ENCODE results near the gene RBMS1. TPM values are rescaled to one million over a fixed set of nuclear protein-coding genes. Genes with fewer than 3 reads are reported as not detected.

RBMS1 gene
- total RNA-seq, 1 experiment from 2014 or later = 77.5 TPM

DNA sequence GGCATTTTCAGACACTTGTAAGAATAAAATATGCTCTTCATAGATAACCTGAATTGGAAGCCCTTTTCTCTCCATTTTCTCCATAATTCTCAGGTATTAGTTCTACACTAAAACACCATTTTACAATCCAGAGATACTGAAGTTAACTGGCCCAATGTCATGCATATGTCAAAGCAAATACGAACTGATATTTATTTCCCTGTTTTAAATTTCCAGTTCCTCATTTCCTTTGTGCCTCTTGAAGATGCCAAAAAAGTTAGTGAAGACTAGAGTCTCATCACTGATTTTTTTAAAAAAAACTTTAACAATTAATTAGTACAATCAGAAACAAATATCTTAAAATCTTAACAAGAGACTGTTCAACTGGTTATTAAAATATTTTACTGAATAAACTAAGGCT lies 240.7 kb downstream of the RBMS1 start:
- Histone ChIP-seq H3K9ac (ENCODE audit: extremely low read depth, insufficient read length, low read length) (no peak overlapping the region), H3K9me3 (ENCODE audit: control insufficient read depth, low read depth, low read length) (no peaks in the 10 kb centered on the region), H2BK20ac (ENCODE audit: low read depth, low read length, poor library complexity, severe bottlenecking) (no peak overlapping the region), H3K79me2 (ENCODE audit: insufficient read depth, low read length) (no peaks in the 10 kb centered on the region), H4K5ac (ENCODE audit: insufficient read length, low read depth, low read length) (no peak overlapping the region), H4K91ac (ENCODE audit: insufficient read length, low read depth, low read length) (no peak overlapping the region), H2AK5ac (ENCODE audit: insufficient read length, low read length) (no peak overlapping the region), H3K27ac (ENCODE audit: insufficient read length, low read depth, low read length) (no peak overlapping the region), H3K23ac (ENCODE audit: insufficient read length, low read depth, low read length) (no peak overlapping the region), H2BK120ac (ENCODE audit: low read depth, low read length, poor library complexity, severe bottlenecking) (no peak overlapping the region), H3K27me3 (ENCODE audit: insufficient read depth, low read length) (no peaks in the 10 kb centered on the region), H2BK15ac (ENCODE audit: low read depth, low read length) (no peak overlapping the region), H3T11ph (ENCODE audit: low read length) (no peak overlapping the region), H3K4ac (ENCODE audit: low read depth, low read length) (no peak overlapping the region), H4K8ac (replicated peaks; ENCODE audit: insufficient read length, low read depth, low read length) (no peak overlapping the region), H3K23me2 (ENCODE audit: insufficient read length, low read depth, low read length, poor library complexity, severe bottlenecking) (no peaks in the 10 kb centered on the region), H3K14ac (ENCODE audit: insufficient read depth, low read length) (no peak overlapping the region), H3K56ac (ENCODE audit: insufficient read length, low read depth, low read length) (no peak overlapping the region), H3K18ac (ENCODE audit: insufficient read length, low read depth, low read length) (no peak overlapping the region), H4K20me1 (ENCODE audit: control insufficient read depth, insufficient read depth, insufficient read length) (no peaks in the 10 kb centered on the region), H2AFZ (ENCODE audit: low read length) (no peak overlapping the region), H3K4me2 (ENCODE audit: insufficient read depth, insufficient read length, low read length) (no peak overlapping the region), H2BK5ac (ENCODE audit: insufficient read length, low read length) (no peak overlapping the region), H3K79me1 (ENCODE audit: insufficient read depth, low read depth, low read length, poor library complexity, severe bottlenecking) (no peaks in the 10 kb centered on the region), H2BK12ac (ENCODE audit: insufficient read length, low read depth, low read length) (no peak overlapping the region), H3K4me1 (ENCODE audit: insufficient read depth, low read length) (peaks cover 2% of the 10 kb centered on the region; the same call in 1 of the 2 replicates)
- Mint-ChIP-seq H3K4me3 (no peak overlapping the region), H3K36me3 (ENCODE audit: insufficient read depth in 1 of 3, low read depth in 3 of 3) (no peaks in the 10 kb centered on the region), H3K27me3 (ENCODE audit: low read depth) (no peaks in the 10 kb centered on the region; the same call in 1 of the 2 replicates), H3K27ac (no peak overlapping the region), H3K4me1 (peaks cover 4 to 8% of the 10 kb centered on the region in 2 experiments; a peak in 2 of 4 replicates), H3K9me3 (no peaks in the 10 kb centered on the region)
- WGBS (ENCODE audit: extremely low coverage, insufficient read length, low lambda C conversion rate) = no CpG with 5 or more reads among the region's 1 CpG
- TF ChIP-seq, protein P1, sequence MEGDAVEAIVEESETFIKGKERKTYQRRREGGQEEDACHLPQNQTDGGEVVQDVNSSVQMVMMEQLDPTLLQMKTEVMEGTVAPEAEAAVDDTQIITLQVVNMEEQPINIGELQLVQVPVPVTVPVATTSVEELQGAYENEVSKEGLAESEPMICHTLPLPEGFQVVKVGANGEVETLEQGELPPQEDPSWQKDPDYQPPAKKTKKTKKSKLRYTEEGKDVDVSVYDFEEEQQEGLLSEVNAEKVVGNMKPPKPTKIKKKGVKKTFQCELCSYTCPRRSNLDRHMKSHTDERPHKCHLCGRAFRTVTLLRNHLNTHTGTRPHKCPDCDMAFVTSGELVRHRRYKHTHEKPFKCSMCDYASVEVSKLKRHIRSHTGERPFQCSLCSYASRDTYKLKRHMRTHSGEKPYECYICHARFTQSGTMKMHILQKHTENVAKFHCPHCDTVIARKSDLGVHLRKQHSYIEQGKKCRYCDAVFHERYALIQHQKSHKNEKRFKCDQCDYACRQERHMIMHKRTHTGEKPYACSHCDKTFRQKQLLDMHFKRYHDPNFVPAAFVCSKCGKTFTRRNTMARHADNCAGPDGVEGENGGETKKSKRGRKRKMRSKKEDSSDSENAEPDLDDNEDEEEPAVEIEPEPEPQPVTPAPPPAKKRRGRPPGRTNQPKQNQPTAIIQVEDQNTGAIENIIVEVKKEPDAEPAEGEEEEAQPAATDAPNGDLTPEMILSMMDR (conservative IDR thresholded peaks at IDR 0.05) = no peak
- no peak for DNase-seq

Measured in H9 (cell line).